A549 (cell line): Measurements from ENCODE around the gene FAM193A. TPM values are rescaled to one million over a fixed set of nuclear protein-coding genes. Genes with fewer than 3 reads are reported as not detected.

ENCODE experiments used
- ATAC-seq, 2 experiments: fragments of 200-7000 bp in 1 of 2; fragments of >200 bp in 1 of 2; cut with Nextera tagmentation in 1 of 2; cut with Tn5 transposase in 1 of 2; 3 replicates each; pipeline versions ENCODE4 v1.8.0 to v1.9.1; 2018 to 2020; ENCODE audit warnings: mild to moderate bottlenecking in 1 of 2, moderate library complexity in 1 of 2
- CTCF ChIA-PET: fragments of 300-600 bp; sonication (Branson Sonifier 250); formaldehyde crosslinking; extraction: SDS; loops from one replicate; lab custom pipeline; 2021; ENCODE audit warnings: antibody characterized with exemption, inconsistent platforms; lab: Yijun Ruan, JAX
- POLR2A ChIA-PET: fragments of 350-600 bp; formaldehyde crosslinking; extraction: SDS; loops from one replicate; lab custom pipeline; 2021; ENCODE audit warnings: antibody characterized with exemption, inconsistent platforms; lab: Yijun Ruan, JAX
- DNase-seq, 2 experiments: peaks; one replicate each; pipeline versions ENCODE4 v3.0.0 to v3.0.0-alpha.2; 2011 to 2016; ENCODE audit warnings: low read depth in 1 of 2, low spot score in 1 of 2
- FAIRE-seq: peaks from 2 replicates; lab custom pipeline; 2011; peaks lifted over from hg19 to GRCh38; lab: Jason Lieb, UNC
- H3K27ac ChIP-seq, 2 experiments: fragments of >200 bp; sonication (Bioruptor Twin); formaldehyde crosslinking; 3 replicates each; pipeline ENCODE4 v1.5.1; 2016 to 2017
- H3K4me1 ChIP-seq: fragments of >200 bp; sonication (Bioruptor Twin); formaldehyde crosslinking; 3 replicates; pipeline ENCODE4 v1.6.1; 2016
- H3K4me2 ChIP-seq: fragments of >200 bp; sonication (Bioruptor Twin); formaldehyde crosslinking; 3 replicates; pipeline ENCODE4 v1.6.1; 2016
- H3K4me3 ChIP-seq: fragments of >200 bp; sonication (Bioruptor Twin); formaldehyde crosslinking; 3 replicates; pipeline ENCODE4 v1.5.1; 2016
- H3K9me3 ChIP-seq: fragments of >200 bp; sonication (Bioruptor Twin); formaldehyde crosslinking; 3 replicates; pipeline ENCODE4 v1.6.1; 2016
- BCL3 ChIP-seq: fragments of >200 bp; sonication (Bioruptor Twin); formaldehyde crosslinking; IDR thresholded peaks from 3 replicates; pipeline ENCODE4 v1.6.1; 2016
- CBX2 ChIP-seq: fragments of 200-600 bp; sonication (generic); IDR thresholded peaks from 2 replicates; pipeline ENCODE4 v1.6.1; 2016; ENCODE audit warnings: low read depth, mild to moderate bottlenecking, borderline replicate concordance
- CHD4 ChIP-seq: fragments of 200-600 bp; sonication (generic); IDR thresholded peaks from 2 replicates; pipeline ENCODE4 v1.6.1; 2016; ENCODE audit warnings: antibody characterized with exemption, mild to moderate bottlenecking, borderline replicate concordance
- EHMT2 ChIP-seq: fragments of 200-600 bp; sonication (generic); IDR thresholded peaks from 2 replicates; pipeline ENCODE4 v1.6.1; 2016; ENCODE audit warnings: antibody characterized with exemption, low read depth, mild to moderate bottlenecking, moderate library complexity
- GATA3 ChIP-seq: IDR thresholded peaks from 2 replicates; pipeline ENCODE4 v1.6.1; 2012; ENCODE audit warnings: borderline replicate concordance
- HDAC2 ChIP-seq: fragments of 200-600 bp; sonication (generic); IDR thresholded peaks from 2 replicates; pipeline ENCODE4 v1.6.1; 2016
- HEYL ChIP-seq: fragments of 250-450 bp; sonication (Bioruptor Pico); IDR thresholded peaks from 2 replicates; pipeline ENCODE4 v1.8.0; 2021; ENCODE audit warnings: mild to moderate bottlenecking, moderate library complexity
- HOXB13 ChIP-seq: fragments of 250-450 bp; sonication (Bioruptor Pico); IDR thresholded peaks from 2 replicates; pipeline ENCODE4 v1.5.0; 2020; ENCODE audit warnings: low read depth, mild to moderate bottlenecking, moderate library complexity
- HOXB5 ChIP-seq: fragments of 250-450 bp; sonication (Bioruptor Pico); IDR thresholded peaks from 2 replicates; pipeline ENCODE4 v1.5.0; 2020; ENCODE audit warnings: mild to moderate bottlenecking, moderate library complexity
- MAFK ChIP-seq: fragments of 450-650 bp; IDR thresholded peaks from 2 replicates; pipeline ENCODE4 v1.6.1; 2014; ENCODE audit not compliant: partially characterized antibody
- MAZ ChIP-seq: fragments of 150-350 bp; IDR thresholded peaks from 2 replicates; pipeline ENCODE4 v1.6.1; 2014; ENCODE audit warnings: antibody characterized with exemption, low read depth, low read length, borderline replicate concordance
- NPAS2 ChIP-seq: fragments of 250-450 bp; sonication (Bioruptor Pico); IDR thresholded peaks from 2 replicates; pipeline ENCODE4 v1.8.0; 2022; ENCODE audit warnings: mild to moderate bottlenecking, moderate library complexity, borderline replicate concordance
- PHF8 ChIP-seq: fragments of 200-600 bp; sonication (generic); IDR thresholded peaks from 2 replicates; pipeline ENCODE4 v1.6.1; 2016; ENCODE audit warnings: low read depth, mild to moderate bottlenecking, antibody characterized with exemption, moderate library complexity, borderline replicate concordance
- RAD21 ChIP-seq, 2 experiments: fragments of >200 bp in 1 of 2; sonication (Bioruptor Twin) in 1 of 2; formaldehyde crosslinking in 1 of 2; IDR thresholded peaks in 1 of 2; conservative IDR thresholded peaks in 1 of 2; 2 replicates in 1 of 2; 3 replicates in 1 of 2; pipeline ENCODE4 v1.6.1; 2012 to 2018; ENCODE audit warnings: inconsistent platforms in 1 of 2
- RCOR1 ChIP-seq: fragments of 150-350 bp; IDR thresholded peaks from 2 replicates; pipeline ENCODE4 v1.6.1; 2014; ENCODE audit warnings: antibody characterized with exemption, low read length, low read depth
- SMC3 ChIP-seq: fragments of >200 bp; sonication (Bioruptor Twin); formaldehyde crosslinking; IDR thresholded peaks from 3 replicates; pipeline ENCODE4 v1.6.1; 2018; ENCODE audit warnings: inconsistent platforms
- SREBF2 ChIP-seq: fragments of 450-650 bp; IDR thresholded peaks from 2 replicates; pipeline ENCODE4 v1.6.1; 2014; ENCODE audit warnings: mild to moderate bottlenecking, moderate library complexity
- TFCP2L1 ChIP-seq: fragments of 250-450 bp; sonication (Bioruptor Pico); IDR thresholded peaks from 2 replicates; pipeline ENCODE4 v1.5.0; 2021; ENCODE audit warnings: mild to moderate bottlenecking
- USF2 ChIP-seq: fragments of 450-650 bp; IDR thresholded peaks from 2 replicates; pipeline ENCODE4 v1.6.1; 2014; ENCODE audit warnings: antibody characterized with exemption
- WGBS: methylation state at CpG from one replicate; pipeline ENCODE4 v1.1.6; 2017; ENCODE audit errors: missing lambda C conversion rate; 5-methylcytosine and 5-hydroxymethylcytosine counted together
- polyA plus RNA-seq, 4 experiments: library from polyadenylated mRNA; depleted of rRNA in 3 of 4; stranded (reverse); fragments of >200 nt; fragmentation: RNase III in 1 of 4; extraction: RNeasy Plus Mini Kit Qiagen cat#74134 plus additional on column Dnase treatment in 1 of 4; gene quantifications; 2 replicates in 3 of 4; 3 replicates in 1 of 4; pipeline ENCODE4 v1.2.3, GENCODE V29; 2011 to 2017
- TF ChIP-seq, protein P1 (sequence below): fragments of >200 bp; sonication (Bioruptor Twin); formaldehyde crosslinking; IDR thresholded peaks from 2 replicates; pipeline ENCODE4 v1.6.1; 2016
- TF ChIP-seq, protein P2 (sequence below): IDR thresholded peaks from 2 replicates; pipeline ENCODE4 v1.6.1; 2012
- TF ChIP-seq, protein P3 (sequence below): fragments of 250-450 bp; sonication (Bioruptor Pico); IDR thresholded peaks from 2 replicates; pipeline ENCODE4 v1.5.0; 2020; ENCODE audit warnings: low read depth, mild to moderate bottlenecking, moderate library complexity

Gene FAM193A
- polyA plus RNA-seq, 2 of the 4 experiments (the other 2 are of a cell fraction), result 4.5 to 6.7 TPM

DNA sequence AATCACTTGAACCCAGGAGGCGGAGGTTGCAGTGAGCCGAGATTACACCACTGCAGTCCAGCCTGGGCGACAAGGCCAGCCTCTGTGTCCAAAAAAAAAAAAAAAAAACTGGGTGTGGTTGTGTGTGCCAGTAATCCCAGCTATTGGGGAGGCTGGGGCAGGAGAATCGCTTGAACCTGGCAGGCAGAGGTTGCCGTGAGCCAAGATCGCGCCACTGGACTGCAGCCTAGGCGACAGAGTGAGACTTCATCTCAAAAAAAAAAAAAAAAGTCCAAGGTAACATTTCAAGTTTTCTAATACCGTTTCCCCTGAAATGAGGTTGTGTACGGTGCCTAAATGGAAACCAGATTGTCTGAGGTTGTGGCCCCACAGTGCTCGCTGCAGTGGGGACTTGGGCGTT, 35.6 kb downstream of the FAM193A start:
- WGBS, result 89% methylated on average over 12 of the region's 12 CpGs
- CTCF ChIA-PET, result interaction anchor here (0.5 kb wide), 1 partner anchor 32 kb away, joined by 3 read pairs; no protein-coding TSS in a partner anchor
- FAIRE-seq, result no peak

GRCh38 chr4:2572866-2573265, 36.4 kb downstream of the FAM193A start:
- no peak overlapping the region for H3K4me3 ChIP-seq
- no peak for FAIRE-seq
- ChIA-PET POLR2A (no interaction called here), CTCF (interaction anchor here (0.5 kb wide), 1 partner anchor 33 kb away, joined by 3 read pairs; no protein-coding TSS in a partner anchor)
- no peak for ATAC-seq
- H3K9me3 ChIP-seq, result no peaks in the 10 kb centered on the region
- TF ChIP-seq EHMT2 (no peak), RAD21 (conservative IDR thresholded peaks at IDR 0.05 in 1 of 2, IDR thresholded peaks at IDR 0.05 in 1 of 2) (no peak), SREBF2 (no peak), NPAS2 (no peak)
- TF ChIP-seq, protein P1, sequence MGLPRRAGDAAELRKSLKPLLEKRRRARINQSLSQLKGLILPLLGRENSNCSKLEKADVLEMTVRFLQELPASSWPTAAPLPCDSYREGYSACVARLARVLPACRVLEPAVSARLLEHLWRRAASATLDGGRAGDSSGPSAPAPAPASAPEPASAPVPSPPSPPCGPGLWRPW, result no peak
- H3K27ac ChIP-seq, result no peak overlapping the region
- 97% methylated on average over 4 of the region's 4 CpGs for WGBS
- no peaks in the 10 kb centered on the region for H3K4me1 ChIP-seq
- H3K4me2 ChIP-seq, result no peak overlapping the region
- no peak for DNase-seq

More for the DNA sequence above, 35.6 kb downstream of the FAM193A start:
- no peak for ATAC-seq
- Histone ChIP-seq H3K4me3 (no peak overlapping the region), H3K9me3 (no peaks in the 10 kb centered on the region), H3K27ac (no peak overlapping the region), H3K4me2 (no peak overlapping the region), H3K4me1 (no peaks in the 10 kb centered on the region)
- DNase-seq, result no peak
- no peak for TF ChIP-seq GATA3
- TF ChIP-seq SMC3, result no peak
- no peak for TF ChIP-seq PHF8
- TF ChIP-seq, protein P2, sequence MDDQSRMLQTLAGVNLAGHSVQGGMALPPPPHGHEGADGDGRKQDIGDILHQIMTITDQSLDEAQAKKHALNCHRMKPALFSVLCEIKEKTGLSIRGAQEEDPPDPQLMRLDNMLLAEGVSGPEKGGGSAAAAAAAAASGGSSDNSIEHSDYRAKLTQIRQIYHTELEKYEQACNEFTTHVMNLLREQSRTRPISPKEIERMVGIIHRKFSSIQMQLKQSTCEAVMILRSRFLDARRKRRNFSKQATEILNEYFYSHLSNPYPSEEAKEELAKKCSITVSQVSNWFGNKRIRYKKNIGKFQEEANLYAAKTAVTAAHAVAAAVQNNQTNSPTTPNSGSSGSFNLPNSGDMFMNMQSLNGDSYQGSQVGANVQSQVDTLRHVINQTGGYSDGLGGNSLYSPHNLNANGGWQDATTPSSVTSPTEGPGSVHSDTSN, result no peak
- TF ChIP-seq, protein P3, sequence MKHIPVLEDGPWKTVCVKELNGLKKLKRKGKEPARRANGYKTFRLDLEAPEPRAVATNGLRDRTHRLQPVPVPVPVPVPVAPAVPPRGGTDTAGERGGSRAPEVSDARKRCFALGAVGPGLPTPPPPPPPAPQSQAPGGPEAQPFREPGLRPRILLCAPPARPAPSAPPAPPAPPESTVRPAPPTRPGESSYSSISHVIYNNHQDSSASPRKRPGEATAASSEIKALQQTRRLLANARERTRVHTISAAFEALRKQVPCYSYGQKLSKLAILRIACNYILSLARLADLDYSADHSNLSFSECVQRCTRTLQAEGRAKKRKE (CRISPR knock-in tag), result no peak
- TF ChIP-seq MAFK, result no peak
- TF ChIP-seq BCL3, result no peak
- TF ChIP-seq CBX2, result no peak
- TF ChIP-seq RCOR1, result no peak
- TF ChIP-seq HOXB13 (CRISPR knock-in tag), result no peak
- TF ChIP-seq MAZ, result no peak
- no peak for TF ChIP-seq EHMT2
- TF ChIP-seq HOXB5 (CRISPR knock-in tag), result no peak
- no peak for TF ChIP-seq CHD4
- TF ChIP-seq TFCP2L1 (CRISPR knock-in tag), result no peak
- no peak for TF ChIP-seq USF2
- TF ChIP-seq, protein P1, result no peak
- no peak for TF ChIP-seq HDAC2
- no peak for TF ChIP-seq HEYL
- POLR2A ChIA-PET, result interaction anchor here (0.7 kb wide), 1 partner anchor 57 kb away, joined by 4 read pairs; no protein-coding TSS in a partner anchor
